COLO668 (cell line): ENCODE data around the gene CAMTA1.
"Not testable (repeated sequence)": the region's sequence is repeated elsewhere in the genome, so short reads cannot be mapped to it uniquely, and the experiment has no call there.

Experiments used
- DNase-seq: peaks from one replicate; lab custom pipeline; 2025; ENCODE audit not compliant: unreplicated experiment; lab: John Stamatoyannopoulos, UW

The CAMTA1 gene

DNA sequence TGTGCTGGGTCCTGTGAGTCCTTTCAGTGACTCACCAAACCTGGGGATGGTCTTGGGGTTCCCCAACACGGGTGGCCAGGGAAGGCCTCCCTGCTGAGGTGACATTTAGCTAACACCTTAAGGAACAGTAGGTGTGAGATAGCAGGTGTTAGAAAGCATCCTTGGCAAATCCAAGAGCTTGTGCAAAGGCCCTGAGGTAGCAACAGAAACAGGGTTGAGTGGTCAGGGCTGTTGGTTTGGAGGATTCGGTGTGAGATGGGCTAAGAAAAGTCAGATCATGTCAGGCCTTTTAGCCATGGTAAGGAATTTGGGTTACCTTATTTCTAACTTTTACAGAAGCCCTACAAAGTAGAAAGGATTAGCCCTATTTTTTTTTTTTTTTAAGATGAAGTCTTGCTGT, 343.0 kb downstream of the CAMTA1 start:
- no peak for DNase-seq

DNA sequence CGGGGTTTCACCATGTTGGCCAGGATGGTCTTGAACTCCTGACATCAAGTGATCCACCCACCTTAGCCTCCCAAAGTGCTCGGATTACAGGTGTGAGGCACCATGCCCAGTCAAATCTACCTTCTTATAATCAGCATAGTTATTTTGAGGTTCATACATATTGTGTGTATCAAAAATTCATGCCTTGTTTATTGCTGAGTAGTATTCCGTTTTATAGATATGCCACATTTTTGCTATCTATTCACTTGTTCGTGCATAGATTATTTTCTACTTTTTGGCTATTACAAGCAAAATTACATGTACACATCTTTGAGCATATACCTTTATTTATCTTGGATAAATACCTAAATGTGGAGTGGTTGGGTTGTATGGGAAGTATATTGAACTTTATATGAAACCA, 344.9 kb downstream of the CAMTA1 start:
- no peak for DNase-seq

DNA sequence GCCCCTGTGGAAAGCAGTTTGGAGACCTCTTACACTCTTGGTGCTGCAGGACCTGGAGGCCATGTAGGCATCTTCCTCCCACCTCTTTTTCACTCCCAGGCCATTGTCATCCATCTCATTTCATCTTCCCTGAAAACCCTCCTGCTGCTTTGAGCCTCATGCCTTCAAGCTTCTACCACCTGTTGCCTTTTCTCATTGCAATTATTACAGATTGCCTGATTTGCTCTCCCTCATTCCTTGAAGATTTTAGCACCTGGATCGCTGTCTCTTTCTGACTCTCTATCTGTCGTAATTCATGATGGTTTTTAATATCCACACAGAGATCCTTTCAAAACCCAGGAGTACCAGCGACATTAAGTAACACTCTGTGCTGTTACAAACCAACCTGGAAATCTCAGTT, 350.2 kb downstream of the CAMTA1 start:
- no peak for DNase-seq

DNA sequence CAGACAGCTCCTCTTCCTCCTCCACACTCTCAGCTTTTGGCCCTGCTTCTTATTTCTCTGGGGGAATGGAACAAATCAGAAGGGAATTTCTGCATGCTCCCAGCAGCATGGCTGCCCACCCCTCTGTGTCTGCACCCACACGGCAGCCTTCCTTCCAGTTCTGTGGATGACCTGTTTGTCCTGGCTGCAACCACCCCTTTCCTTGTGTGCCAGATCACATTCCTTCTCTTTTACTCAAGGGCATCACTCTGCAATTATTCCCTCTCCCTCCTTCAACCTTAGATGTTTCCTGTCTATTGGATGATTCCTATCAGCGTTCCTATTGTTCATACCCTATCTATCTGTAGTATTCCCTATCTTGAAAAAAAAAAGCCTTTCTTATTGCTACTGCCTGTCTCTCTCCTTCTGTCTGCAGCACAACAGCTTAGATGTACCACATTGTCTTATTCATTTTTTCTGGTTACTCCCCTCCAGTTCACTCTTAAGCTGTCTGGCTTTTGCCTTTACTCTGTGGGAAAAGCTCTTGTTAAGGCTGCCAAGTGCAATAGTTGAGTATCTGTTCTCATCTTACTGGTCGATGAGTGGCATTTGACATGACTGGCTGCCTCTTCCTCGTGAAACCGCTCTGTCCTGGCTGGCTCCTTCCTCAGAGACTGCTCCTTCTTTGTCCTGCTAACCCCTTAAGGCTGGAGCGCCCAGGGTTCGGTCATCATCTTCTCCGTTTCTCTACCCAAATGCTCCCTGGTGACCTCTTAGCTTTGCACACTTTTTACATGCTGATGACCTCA, 351.1 kb downstream of the CAMTA1 start:
- no peak for DNase-seq

DNA sequence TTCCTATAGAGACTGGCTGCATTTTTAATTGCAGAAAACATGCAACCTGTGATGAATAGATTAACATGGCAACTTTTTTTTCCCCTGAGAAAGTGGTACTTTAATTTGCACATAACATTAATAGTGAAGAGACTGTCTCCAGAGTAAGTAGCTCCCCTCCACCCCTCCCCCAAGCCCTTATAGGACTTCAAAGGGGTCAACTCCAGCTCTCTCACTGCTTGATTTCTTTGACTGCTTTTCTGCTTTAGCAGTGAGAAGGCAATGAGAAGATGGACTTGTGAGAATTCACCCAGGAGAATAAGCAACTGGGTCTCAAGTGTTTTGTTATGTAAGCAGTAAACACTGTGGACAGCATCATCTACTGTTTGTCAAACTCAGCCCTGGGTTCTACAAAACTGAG, 355.0 kb downstream of the CAMTA1 start:
- DNase-seq: no peak

DNA sequence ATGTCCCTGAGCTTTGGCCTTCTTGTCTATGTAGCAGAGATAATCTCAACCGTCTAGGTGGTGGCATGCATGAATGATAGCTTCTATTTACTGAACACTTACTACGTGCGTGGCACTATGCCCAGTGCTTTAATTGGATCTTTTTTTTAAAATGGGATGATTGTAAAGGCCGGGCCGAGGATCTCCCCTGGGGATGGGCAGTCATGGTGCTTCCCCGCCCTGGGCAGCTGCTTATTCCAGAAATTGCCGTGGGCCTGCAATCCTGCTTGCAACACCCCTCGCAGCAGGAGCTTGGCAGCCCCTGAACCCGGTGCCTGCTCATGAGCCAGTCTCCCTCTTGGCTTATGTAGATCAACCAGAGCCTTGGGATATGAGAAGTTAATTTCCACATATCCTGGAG, 360.7 kb downstream of the CAMTA1 start:
- no peak for DNase-seq

DNA sequence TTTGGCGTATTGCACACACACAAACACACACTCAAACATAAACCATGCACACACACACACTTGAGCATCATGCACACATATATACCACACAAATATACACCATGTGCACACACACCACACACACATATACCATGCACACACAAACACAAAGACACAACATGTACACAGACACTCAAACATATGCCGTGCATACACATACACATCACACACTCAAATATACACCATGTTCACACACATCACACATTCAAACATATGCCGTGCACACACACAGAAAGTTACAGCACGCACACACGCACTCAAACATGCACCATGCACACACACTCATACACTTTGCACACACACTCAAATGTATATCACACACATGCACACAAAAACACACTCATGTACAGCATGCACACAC, 361.5 kb downstream of the CAMTA1 start:
- no peak for DNase-seq

DNA sequence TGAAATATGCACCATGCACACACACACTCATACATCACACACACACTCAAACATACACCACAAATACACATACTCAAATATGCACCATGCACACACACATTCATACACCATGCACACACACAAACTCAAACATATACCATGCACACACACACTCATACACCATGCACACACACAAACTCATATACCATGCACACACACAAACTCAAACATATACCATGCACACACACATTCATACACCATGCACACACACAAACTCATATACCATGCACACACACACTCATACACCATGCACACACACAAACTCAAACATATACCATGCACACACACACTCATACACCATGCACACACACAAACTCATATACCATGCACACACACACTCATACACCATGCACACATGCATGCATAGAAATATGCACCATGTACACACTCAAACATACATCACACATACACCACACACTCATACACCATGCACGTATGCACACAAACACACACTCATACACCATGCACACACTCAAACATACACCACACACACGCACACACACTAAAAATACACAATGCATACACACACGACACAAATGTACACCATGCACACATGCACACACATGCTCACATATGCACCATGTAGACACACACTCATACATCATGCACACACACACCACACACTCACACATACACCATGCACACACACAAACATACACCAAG, 362.5 kb downstream of the CAMTA1 start:
- not testable (repeated sequence) for DNase-seq

DNA sequence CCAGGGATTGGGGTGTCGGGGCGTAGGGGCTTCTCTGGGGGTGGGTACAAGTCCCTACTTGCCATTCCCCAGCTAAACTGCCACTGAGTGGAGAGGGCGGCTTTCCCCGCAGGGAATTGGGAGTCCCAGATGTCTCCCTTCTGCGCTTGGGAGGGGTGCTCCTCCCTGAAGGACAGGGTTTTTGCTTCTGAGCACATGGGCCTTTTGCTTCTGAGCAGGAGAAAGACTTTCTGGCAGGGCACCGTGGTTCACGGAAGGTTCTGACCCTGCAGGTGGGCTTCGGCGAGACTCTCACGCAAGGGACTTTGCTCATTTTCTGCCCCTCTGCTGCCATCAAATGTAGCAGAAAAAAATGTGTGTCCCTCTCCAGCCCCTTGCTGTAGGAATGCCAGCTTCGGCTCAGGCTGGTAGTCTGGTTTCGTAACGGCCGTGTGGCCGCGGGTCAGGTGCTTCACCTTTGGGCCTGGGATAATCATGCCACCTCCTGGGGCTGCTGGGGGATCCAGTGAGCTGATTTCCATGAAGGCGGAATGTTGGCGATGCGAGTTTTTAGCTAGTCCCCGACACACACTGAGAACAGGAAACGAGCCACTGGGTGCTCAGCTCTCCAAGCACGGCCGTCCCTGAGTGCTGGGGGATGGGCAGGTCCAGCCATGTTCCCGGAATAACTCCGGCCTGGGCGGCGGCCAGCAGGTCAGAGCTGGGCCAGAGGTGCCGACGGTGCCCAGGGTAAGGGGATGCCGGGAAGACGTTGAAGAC, 364.0 kb downstream of the CAMTA1 start:
- DNase-seq: no peak

DNA sequence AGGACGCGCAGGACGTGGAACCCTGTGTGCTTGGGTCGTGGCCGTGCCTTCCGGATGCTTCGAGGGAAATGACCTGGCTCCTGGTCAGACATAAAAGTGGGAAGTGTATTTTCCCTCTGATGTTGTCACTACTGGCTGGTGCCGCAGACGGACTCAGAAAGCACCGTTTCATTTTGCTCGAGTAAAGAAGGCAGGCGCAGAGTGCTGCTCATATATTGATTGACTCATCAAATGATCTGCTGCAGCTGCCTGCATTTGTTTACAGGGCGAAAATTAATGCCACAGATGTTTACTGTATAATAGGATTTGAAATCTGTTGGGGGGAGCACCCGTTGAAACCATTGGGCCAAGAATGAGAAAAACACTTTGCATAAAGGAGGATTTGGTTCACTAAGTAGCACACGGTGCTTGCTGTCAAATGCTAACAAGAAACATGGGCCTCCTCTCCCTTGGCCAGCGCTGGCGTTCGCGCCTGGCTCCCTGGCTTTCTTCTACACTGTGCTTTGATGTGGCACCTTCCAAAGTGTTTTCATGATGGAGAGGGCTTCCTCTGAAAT, 365.5 kb downstream of the CAMTA1 start:
- DNase-seq: peak; percentile 62

DNA sequence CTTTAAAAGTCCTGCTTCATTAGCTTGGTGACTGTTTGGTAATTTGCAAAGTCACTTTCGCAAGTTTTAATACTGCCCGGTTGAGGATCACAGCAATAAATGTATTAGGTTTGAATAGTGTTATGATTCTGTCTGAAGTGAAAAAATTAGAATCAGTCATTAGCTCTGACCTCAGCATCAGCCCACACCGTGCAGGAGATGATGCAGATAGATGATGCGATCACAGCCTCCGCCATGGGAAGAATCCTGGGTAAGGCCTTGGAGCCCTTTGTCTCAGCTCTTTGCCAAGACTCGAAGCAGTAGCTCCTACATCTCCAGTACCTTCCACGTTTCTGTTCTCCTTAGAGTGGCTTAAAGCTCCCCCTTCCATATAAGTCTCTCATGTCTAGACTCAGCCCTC, 366.7 kb downstream of the CAMTA1 start:
- no peak for DNase-seq

DNA sequence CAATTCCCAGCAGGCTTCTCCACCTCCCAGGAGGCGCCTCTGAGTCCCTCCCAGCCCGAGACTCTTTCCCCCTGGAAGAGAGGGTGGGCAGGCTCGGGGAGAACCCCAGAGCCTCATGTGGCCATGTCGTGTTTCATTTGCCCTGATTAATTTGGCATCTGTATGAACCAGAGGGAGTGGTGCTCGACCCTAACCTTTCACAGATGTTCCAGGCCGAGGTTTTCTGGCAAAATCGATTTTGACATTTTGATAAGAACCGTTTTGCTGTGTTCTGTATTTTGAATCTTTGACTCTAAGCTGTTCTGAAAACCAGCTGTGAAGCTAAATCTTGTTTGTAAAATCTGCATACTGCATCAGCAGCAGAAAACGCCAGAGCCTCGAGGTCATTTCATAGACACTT, 367.4 kb downstream of the CAMTA1 start:
- DNase-seq: no peak

DNA sequence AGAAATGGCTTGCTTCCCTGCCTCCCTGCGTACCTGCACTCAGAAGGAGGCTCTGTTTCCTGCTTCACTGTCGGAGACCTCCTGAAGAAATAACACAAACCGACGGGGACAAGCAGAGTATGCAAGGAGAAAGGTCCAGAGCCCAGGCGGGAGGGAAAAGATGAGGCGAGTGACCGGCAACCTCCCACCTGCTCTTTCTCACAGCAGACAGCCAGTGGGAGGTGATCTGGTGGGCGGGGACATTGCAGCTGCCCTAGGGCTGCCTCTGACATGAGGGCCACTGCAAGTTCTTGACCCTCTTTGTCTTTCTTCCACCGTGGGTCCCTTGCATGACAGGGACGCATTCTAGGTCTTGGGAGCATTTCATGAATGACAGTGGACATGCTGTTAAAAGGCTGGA, 368.2 kb downstream of the CAMTA1 start:
- no peak for DNase-seq

DNA sequence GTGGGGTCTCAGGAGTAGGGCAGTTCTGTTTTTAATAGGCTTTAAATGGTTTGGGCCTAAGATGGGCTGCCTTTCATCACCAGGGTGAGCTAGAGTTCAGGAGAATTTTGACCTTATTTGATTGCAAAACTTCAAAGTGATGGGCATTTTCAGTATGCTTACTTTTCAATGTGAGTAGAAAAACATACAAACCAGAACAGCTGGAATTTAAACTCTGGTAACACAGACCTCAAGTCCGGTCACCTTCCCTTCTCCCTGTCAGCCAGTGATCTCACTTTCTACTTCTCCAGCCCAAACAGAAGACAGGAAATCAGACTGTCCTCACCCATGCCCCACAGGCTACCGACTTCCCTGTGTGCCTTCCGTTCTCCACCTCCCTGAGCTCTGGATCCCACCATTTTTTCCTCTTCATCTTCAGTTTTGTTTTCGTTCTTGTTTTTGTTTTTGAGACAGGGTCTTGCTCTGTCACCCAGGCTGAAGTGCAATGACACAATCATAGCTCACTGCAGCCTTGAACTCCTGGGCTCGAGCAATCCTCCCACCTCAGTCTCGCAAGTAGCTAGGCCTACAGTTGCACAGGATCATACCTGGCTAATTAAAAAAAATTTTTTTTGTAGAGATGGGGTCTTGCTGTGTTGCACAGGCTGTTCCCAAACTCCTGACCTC, 374.0 kb downstream of the CAMTA1 start:
- DNase-seq: no peak

DNA sequence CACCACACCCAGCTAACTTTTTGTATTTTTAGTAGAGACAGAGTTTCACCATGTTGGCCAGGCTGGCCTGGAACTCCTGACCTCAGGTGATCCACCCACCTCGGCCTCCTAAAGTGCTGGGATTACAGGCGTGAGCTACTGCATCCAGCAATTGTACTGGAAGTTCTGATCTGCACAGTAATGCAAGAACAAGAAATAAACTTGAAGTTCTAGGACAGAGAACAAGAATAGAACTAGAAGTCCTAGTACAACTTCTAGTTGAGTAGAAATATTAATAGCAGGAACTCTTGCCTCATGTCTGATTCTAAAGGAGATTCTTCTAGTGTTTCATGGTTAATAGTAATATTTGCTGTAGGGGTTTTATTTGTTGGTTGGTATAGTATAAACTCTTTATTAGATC, 383.3 kb downstream of the CAMTA1 start:
- not testable (repeated sequence) for DNase-seq

DNA sequence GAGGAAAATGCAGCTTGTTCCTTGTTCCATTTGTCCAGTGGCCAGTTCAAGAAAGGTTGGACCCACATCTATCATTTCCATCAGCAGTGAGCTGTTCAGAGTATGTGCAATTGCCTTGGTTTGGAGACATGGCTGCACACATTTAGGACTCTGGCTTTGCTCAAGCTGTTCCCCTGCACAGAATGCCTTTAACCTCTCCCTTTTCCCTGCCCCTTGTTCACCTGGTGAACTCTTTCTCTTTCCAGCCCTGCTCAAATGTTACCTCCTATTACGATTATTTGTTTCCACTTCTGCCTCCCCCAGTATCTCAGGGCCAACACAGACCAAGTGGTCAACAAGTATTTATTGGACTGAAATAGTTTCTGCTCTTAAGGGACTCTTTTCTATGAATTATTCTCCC, 385.9 kb downstream of the CAMTA1 start:
- DNase-seq: no peak

DNA sequence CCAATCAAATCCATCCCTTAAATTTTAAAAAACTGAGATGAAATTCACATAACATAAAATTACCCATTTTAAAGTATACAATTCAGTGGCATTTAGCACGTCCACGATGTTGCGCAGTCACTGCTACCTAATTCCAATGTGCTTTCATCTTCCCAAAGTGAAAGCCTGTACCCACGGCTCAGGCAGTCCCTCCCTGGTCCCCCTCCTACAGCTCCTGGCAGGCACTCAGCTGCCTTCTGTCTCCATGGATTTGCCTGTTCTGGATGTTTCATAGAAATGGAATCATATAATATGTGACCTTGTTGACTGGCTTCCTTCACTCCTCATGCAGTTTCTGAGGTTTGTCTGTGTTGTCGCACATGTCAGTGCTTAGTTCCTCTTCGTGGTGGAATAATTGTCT, 386.3 kb downstream of the CAMTA1 start:
- DNase-seq: no peak

DNA sequence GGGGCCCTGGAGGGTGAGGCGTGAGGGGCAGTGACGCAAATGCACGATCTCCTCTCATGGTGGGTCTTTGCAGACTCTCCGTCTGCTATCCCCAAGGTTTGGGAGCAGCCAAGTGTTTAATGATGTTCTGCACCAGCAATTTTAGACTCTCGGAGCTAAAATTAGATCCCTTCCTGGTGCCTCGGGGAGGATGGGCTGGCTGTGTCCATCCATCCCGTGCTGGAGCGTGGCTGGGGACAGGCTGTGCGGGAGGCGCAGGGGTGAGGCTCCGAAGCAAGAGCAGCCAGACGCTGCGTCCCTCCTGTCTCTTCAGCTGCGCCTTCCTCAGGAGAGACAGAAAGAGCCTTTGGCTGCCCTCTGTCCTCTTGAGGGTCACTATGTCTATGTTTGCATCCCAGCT, 387.6 kb downstream of the CAMTA1 start:
- no peak for DNase-seq

DNA sequence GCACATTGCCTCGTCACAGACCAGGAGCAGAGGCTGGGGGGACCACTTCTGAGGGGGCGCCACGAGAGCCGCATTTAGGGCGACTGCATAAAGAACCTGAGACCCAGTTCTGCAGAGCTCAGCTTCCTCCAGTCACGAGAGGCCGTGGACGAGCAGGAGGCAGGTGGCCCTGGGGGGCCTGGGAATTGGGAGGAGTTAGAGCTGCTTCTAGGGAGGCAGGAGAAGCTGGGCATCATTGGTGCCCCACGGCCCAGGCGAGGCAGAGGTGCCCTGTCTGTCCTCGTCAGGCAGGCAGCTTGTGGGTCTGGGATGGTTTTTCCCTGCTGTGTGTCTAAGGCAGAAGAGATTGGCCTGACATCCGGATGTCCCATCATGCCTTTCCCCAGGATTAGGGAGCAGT, 389.3 kb downstream of the CAMTA1 start:
- DNase-seq: no peak

DNA sequence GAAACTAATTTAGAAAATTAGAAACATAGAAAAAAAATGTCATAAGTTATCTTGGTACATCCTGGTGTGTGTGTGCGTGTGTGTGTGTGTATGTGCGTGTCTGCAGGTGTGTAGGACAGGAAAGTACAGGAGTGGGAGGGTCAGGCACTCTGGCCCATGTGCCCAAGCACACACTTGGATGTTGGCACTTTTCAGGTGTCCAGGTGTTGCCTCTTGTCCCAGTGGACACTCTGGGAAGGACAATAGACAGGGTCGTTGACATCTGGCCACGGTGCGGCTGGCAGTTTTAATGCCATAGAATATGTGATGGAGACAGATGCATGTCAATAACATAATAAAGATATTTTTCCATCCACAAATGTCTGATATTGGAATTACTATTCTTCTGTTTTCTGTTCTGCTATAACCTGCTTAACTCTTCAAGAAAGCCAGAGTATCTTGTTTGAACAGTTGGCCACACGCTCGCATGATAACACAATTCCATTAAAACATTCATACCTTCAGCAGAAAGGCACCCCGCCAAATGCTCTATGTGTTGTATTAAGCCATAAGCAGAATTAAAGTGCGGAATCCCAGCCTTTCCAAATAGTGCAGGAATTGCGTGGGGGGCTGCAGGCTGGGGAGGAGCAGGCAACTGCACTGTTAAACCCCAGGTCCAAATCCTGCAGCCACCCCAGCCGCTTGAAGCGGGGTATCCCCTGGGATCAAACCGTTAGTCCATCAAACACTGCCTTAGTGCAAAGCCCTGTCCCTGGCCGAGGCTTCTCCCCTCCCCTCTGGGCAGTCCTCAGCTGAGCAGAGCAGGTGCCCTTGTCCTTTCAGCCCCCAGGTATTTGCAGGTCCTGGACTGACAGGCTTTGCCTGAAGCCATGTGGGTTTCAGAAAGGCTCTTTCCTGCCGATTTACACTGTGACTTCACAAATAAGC, 390.0 kb downstream of the CAMTA1 start:
- no peak for DNase-seq
